Naive thymus-derived CD8-positive, alpha-beta T cell (primary cell): ENCODE measurements around the gene CASKIN2. TPM values are rescaled to one million over a fixed set of nuclear protein-coding genes. Genes with fewer than 3 reads are reported as not detected.
A peak's percentile ranks its signal among the peaks of the same experiment; 100 is the strongest.
"Not testable (repeated sequence)": the region's sequence is repeated elsewhere in the genome, so short reads cannot be mapped to it uniquely, and the experiment has no call there.

Experiments used
- ATAC-seq, 2 donors: fragments of 150-1000 bp; cut with Tn5 transposase in 1 of 2; sonication (Bioruptor Pico), chemical (Tn5 transposase) in 1 of 2; 1 replicate in 1 of 2; 2 replicates in 1 of 2; pipeline ENCODE4 v1.10.0; 2021; ENCODE audit warnings: mild to moderate bottlenecking in 2 of 2, moderate library complexity in 2 of 2
- POLR2A ChIA-PET: fragments of 350-600 bp; sonication (Branson Sonifier 250); formaldehyde crosslinking; loops from one replicate; lab custom pipeline; 2021; ENCODE audit warnings: antibody characterized with exemption; lab: Charles Lee
- DNase-seq, 10 donors: peaks; one replicate each; pipeline versions ENCODE4 v3.0.0 to v3.0.0-alpha.2; 2020 to 2022
- H3K27ac Mint-ChIP-seq, 10 donors: one replicate each; pipeline ENCODE4 v1.8.0; 2020 to 2022; ENCODE audit warnings: mild to moderate bottlenecking in 10 of 10, mixed read lengths in 10 of 10, moderate library complexity in 4 of 10, inconsistent platforms in 1 of 10
- H3K27me3 Mint-ChIP-seq, 5 donors: one replicate each; pipeline ENCODE4 v1.8.0; 2021 to 2022; ENCODE audit warnings: mixed read lengths in 5 of 5
- H3K36me3 Mint-ChIP-seq, 3 donors: one replicate each; pipeline ENCODE4 v1.8.0; 2020 to 2022; ENCODE audit warnings: mixed read lengths in 3 of 3, mild to moderate bottlenecking in 2 of 3, inconsistent platforms in 1 of 3
- H3K4me1 Mint-ChIP-seq, 4 donors: one replicate each; pipeline ENCODE4 v1.8.0; 2021 to 2022; ENCODE audit warnings: mixed read lengths in 4 of 4
- H3K4me3 Mint-ChIP-seq, 10 donors: one replicate each; pipeline ENCODE4 v1.8.0; 2020 to 2022; ENCODE audit warnings: mild to moderate bottlenecking in 10 of 10, mixed read lengths in 10 of 10, moderate library complexity in 6 of 10, inconsistent platforms in 1 of 10
- H3K9me3 Mint-ChIP-seq, 9 donors: one replicate each; pipeline ENCODE4 v1.8.0; 2020 to 2022; ENCODE audit warnings: mixed read lengths in 9 of 9, mild to moderate bottlenecking in 3 of 9, inconsistent platforms in 1 of 9, moderate library complexity in 1 of 9
- polyA plus RNA-seq, 3 donors: library from polyadenylated mRNA; unstranded; fragments of 300-500 nt; fragmentation: Illumina TruSeq; gene quantifications; one replicate each; pipeline ENCODE4 v1.2.3, GENCODE V29; 2021
- total RNA-seq, 8 experiments: library from RNA in 2 of 8; stranded (reverse) in 2 of 8; gene quantifications; one replicate each; pipeline ENCODE4 v1.2.3 and lab custom pipeline; 2021 to 2026

Gene CASKIN2
- total and polyA plus RNA-seq, 5 experiments from 2014 or later = 0.05 to 0.80 (median 0.62) TPM

DNA sequence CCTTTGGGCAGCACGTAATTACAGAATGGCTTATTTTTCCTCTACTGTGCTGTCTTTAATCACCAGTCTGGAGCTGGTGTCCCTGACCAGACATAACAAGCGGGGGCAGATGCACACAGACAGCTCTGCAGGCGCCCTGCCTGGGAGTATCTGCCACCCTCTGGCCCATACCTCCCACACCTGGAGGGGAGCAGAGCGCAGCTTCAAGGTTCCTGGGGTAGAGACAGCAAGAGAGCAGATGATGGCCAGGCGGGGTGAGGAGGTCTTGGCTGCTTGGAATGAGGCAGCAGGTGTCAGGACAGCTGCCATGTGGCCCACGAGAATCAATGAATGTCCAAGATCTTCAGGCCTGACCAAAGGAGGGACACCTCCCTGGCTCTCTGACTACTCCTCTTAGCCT, 35.1 kb downstream of the CASKIN2 start:
- POLR2A ChIA-PET = interaction anchor here (0.6 to 1.3 kb wide), 3 partner anchors 9 to 354 kb away, joined by 3 to 5 read pairs (median 4); no protein-coding TSS in a partner anchor
- no peaks in the 10 kb centered on the region for H3K9me3 Mint-ChIP-seq
- H3K4me1 Mint-ChIP-seq = peaks cover 4 to 20% (median 13%) of the 10 kb centered on the region in 4 donors
- H3K4me3 Mint-ChIP-seq = no peak overlapping the region
- H3K27ac Mint-ChIP-seq = peak overlapping the region in 4 of 10 donors; percentile 40 to 78 (median 60)
- ATAC-seq = no peak
- H3K36me3 Mint-ChIP-seq = peaks cover 0 to 25% (median 4%) of the 10 kb centered on the region in 3 donors
- H3K27me3 Mint-ChIP-seq = no peaks in the 10 kb centered on the region
- no peak for DNase-seq

DNA sequence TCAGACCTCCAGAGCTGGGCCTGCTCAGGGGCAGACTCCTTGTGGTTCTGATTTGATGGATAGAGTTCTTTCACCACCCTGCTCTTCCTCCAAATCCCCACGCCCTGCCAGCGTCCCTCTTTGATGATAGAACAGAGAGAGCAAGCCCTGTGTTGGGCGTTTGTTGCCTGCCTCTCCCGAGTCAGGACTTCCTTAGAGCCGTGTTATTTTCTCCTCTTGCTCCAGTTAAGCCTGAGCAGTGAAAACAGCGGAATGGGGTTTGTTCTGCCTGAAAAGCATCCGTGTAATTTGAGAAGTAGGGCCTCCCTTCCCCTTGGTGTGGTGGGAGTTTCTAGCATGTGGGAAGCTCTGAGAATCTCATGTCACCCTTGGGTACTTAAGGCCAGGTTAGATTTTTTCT, 36.8 kb downstream of the CASKIN2 start:
- no peak for DNase-seq
- H3K9me3 Mint-ChIP-seq = no peaks in the 10 kb centered on the region
- peaks cover 0 to 31% (median 6%) of the 10 kb centered on the region in 3 donors for H3K36me3 Mint-ChIP-seq
- POLR2A ChIA-PET = interaction anchor here (1.5 kb wide), 1 partner anchor 9 kb away, joined by 7 read pairs; no protein-coding TSS in a partner anchor
- H3K27ac Mint-ChIP-seq = no peak overlapping the region
- no peak for ATAC-seq
- peaks cover 2 to 13% (median 12%) of the 10 kb centered on the region in 4 donors for H3K4me1 Mint-ChIP-seq
- no peaks in the 10 kb centered on the region for H3K27me3 Mint-ChIP-seq
- no peak overlapping the region for H3K4me3 Mint-ChIP-seq

DNA sequence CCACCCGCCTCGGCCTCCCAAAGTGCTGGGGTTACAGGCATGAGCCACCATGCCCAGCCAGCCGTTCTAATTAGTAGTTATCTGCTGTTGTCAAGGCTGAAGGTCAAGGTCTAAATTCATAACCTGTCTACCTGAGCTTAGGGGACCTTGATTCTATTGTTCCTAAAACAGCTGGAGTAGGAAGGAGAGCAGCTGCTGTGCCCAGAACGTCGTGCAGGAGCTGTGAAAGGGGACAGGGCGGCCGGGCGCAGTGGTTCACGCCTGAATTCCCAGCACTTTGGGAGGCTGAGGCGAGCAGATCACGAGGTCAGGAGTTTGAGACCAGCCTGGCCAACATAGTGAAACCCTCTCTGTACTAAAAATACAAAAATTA, 37.9 kb downstream of the CASKIN2 start:
- not testable (repeated sequence) for H3K27ac Mint-ChIP-seq

DNA sequence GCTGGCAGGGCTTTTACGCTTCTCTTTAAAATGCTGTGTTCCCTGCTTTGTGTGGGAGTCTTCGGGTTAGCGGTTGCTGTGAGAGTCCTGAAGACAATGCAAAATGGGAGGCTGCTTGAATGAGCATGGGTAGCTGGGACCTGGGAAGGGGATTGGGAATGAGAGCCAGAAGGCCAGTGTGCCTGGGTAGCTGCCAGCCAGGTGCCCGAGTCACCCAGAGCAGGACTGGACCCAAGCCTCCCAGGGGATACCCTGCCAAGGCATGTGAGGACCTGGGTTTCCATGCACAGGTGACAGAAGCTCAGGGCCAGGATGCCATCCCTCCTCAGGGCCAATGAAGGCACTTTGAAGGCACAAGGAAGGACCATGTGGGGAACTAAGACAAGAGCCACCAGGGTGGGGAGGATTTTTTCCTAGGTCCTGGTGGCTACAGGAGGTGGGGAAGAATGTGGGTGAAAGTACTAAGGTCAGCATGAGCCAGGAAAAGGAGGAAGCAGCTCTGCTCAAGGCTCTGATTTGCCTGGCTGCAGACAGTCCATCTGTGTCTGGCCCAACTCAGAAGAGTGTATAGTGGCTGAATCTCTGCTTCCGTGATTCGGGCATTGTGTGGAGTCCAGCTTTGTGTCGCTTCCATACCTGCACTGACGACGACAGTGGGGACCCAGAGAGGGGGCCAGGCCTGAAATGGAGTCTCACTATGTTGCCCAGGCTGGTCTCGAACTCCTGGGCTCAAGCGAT, 38.4 kb downstream of the CASKIN2 start:
- no peak for ATAC-seq
- Mint-ChIP-seq H3K27ac (peak overlapping the region in 3 of 10 donors; percentile 8 to 72 (median 10)), H3K9me3 (no peaks in the 10 kb centered on the region), H3K4me3 (no peak overlapping the region), H3K36me3 (peaks cover 7 to 42% (median 13%) of the 10 kb centered on the region in 3 donors), H3K4me1 (peaks cover 2 to 12% (median 6%) of the 10 kb centered on the region in 4 donors), H3K27me3 (no peaks in the 10 kb centered on the region)
- DNase-seq = no peak
- POLR2A ChIA-PET = interaction anchor here (1.3 kb wide), 1 partner anchor 10 kb away, joined by 5 read pairs; no protein-coding TSS in a partner anchor

More for the DNA sequence above, 37.9 kb downstream of the CASKIN2 start:
- not testable (repeated sequence) for DNase-seq, H3K4me3 Mint-ChIP-seq, H3K9me3 Mint-ChIP-seq, ATAC-seq, H3K27me3 Mint-ChIP-seq
- peaks cover 5 to 36% (median 13%) of the 10 kb centered on the region in 3 donors for H3K36me3 Mint-ChIP-seq
- peaks cover 2 to 12% (median 6%) of the 10 kb centered on the region in 4 donors for H3K4me1 Mint-ChIP-seq
- POLR2A ChIA-PET = interaction anchor here (1.5 kb wide), 1 partner anchor 10 kb away, joined by 7 read pairs; no protein-coding TSS in a partner anchor

DNA sequence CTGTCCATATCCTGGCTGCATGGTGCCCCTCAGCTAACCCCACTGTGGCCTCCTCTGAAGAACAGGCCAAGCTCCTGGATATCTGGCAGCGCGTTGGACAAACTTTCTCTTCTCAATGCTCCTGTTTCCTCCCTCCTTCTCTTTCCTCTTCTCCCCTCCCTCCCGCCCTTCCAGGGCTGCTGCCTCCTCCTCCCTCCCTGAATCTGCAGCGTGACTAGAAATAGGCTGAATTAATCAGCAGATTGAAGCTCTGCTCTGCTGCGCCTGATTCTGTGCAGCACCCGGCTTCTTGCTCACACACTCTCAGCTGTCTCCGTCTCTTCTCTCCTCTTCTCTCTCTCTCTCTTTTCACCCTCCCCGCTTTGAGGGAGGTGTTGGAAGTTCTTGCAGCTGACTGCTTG, 39.1 kb downstream of the CASKIN2 start:
- no peak for ATAC-seq
- POLR2A ChIA-PET = interaction anchor here (1.1 to 1.3 kb wide), 2 partner anchors 11 to 20 kb away, joined by 4 to 5 read pairs; partner anchors contain the start of gene TMEM94
- Mint-ChIP-seq H3K9me3 (no peaks in the 10 kb centered on the region), H3K27me3 (no peaks in the 10 kb centered on the region), H3K4me3 (no peak overlapping the region), H3K27ac (peak overlapping the region in 2 of 10 donors; percentile 31 to 72), H3K36me3 (peaks cover 7 to 45% (median 13%) of the 10 kb centered on the region in 3 donors), H3K4me1 (peaks cover 2 to 12% (median 6%) of the 10 kb centered on the region in 4 donors)
- no peak for DNase-seq

DNA sequence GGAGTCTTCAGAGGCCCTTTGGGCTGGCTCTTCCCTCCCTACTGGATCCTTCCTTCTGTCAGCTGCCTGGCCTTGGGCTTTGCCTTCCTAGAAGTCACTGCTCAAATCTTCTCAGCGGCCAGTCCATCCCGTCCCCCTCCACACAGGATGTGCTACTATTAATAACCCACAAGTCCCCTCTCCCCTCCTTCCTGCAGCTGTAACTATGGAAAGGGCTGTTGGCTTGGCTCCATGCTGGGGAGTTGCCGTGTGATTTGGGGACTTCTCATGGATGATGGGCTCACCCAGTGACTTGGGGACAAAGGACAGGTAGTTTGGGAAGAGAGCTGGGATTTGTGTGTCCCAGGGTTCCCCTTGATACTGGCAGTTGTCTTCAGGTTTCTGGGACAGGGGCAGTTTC, 39.5 kb downstream of the CASKIN2 start:
- Mint-ChIP-seq H3K9me3 (no peaks in the 10 kb centered on the region), H3K4me3 (no peak overlapping the region), H3K27ac (peak overlapping the region in 1 of 10 donors; percentile 59), H3K4me1 (peaks cover 2 to 12% (median 5%) of the 10 kb centered on the region in 4 donors), H3K27me3 (no peaks in the 10 kb centered on the region), H3K36me3 (peaks cover 7 to 47% (median 13%) of the 10 kb centered on the region in 3 donors)
- DNase-seq (no peak), ATAC-seq (no peak)
- POLR2A ChIA-PET = interaction anchor here (1.1 to 1.3 kb wide), 2 partner anchors 11 to 19 kb away, joined by 4 to 5 read pairs; partner anchors contain the start of gene TMEM94

DNA sequence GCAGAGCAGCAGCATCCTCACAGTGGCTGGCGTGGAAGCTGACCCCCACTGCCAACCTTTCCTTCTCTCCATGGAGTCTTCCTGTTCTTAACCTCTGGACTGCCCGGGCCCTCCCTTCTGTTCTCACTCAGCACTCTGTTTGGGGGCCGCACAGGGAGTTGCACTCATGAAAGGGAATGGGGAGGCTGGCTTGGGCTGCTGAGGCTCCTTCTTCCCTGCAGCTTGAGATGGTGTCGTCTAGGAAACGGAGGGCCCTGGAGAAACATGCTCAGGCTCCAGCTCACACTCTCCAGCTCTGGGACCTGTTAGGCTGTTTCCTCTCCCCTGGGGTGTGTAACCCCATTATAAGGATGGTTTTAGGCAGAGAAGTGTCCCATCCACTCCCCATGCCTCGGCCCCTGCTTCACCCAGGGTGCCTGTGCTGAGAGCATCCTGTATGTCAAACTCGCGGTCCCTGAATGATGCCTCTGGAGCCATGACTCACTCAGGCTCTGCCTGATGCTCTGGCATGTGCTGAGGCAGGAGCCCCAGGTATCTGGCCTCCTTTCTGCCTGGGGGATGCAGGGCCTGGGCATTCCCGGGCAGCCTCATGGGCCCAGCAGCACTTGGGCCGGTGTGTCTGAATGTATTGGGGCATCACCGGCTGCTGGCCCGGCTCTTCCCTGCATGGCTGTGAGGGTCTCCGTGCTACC, 40.0 kb downstream of the CASKIN2 start:
- H3K27ac Mint-ChIP-seq = peak overlapping the region in 1 of 10 donors; percentile 59
- peaks cover 2 to 12% (median 5%) of the 10 kb centered on the region in 4 donors for H3K4me1 Mint-ChIP-seq
- DNase-seq (no peak), ATAC-seq (no peak)
- POLR2A ChIA-PET = interaction anchor here (0.9 to 1.1 kb wide), 3 partner anchors 19 to 90 kb away, joined by 3 to 4 read pairs (median 4); partner anchors contain the start of gene TMEM94
- H3K9me3 Mint-ChIP-seq = no peaks in the 10 kb centered on the region
- no peaks in the 10 kb centered on the region for H3K27me3 Mint-ChIP-seq
- no peak overlapping the region for H3K4me3 Mint-ChIP-seq
- H3K36me3 Mint-ChIP-seq = peaks cover 7 to 47% (median 13%) of the 10 kb centered on the region in 3 donors

DNA sequence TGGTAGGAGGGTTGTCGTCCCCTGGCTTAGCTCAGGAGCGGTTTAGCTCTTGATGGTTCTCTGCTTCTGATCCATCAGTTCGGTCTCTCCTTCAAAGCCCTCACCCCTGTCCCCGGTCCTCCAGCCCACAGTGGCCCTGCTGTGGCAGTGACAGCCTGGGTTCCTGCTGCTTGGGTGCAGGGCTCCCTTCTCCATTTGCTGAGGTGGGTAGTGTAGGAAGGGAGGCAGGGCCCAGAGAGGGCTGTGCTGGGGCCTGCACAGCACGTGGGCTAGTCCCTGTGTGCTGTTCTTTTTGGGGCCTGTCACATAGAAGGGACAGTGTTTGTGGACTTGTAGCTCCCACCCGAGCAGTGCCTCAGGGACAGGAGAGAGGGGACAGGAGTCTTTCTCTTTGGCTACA, 40.6 kb downstream of the CASKIN2 start:
- Mint-ChIP-seq H3K27me3 (no peaks in the 10 kb centered on the region), H3K9me3 (no peaks in the 10 kb centered on the region)
- POLR2A ChIA-PET = interaction anchor here (0.9 kb wide), 2 partner anchors 18 to 90 kb away, joined by 3 to 4 read pairs; partner anchors contain the start of gene TMEM94

DNA sequence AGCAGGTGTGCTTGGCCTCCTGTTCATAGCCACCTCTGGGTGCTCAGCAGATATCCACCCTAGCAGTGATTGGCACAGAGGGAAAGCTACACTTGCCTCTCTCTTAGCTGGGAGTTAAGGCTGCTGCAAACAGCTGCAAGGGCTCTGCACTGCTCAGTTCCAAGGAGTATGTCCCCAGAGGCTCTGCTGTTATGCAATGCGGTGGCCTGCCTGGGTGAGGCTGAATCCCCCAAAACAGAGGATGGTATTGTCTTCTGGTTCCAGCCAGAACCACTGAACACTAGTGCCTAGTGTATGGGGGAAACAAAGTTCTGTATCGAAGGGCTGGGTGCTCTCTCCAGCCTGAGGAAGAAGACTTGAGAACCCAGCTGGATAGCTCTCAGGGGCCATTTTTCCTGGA, 42.1 kb downstream of the CASKIN2 start:
- POLR2A ChIA-PET = no interaction called here
- Mint-ChIP-seq H3K27me3 (no peaks in the 10 kb centered on the region), H3K36me3 (peaks cover 7 to 47% (median 14%) of the 10 kb centered on the region in 3 donors), H3K4me3 (no peak overlapping the region), H3K9me3 (no peaks in the 10 kb centered on the region), H3K4me1 (peaks cover 1 to 9% (median 5%) of the 10 kb centered on the region in 4 donors), H3K27ac (peak overlapping the region in 2 of 10 donors; percentile 48 to 56)
- no peak for DNase-seq
- ATAC-seq = no peak

More for the DNA sequence above, 40.6 kb downstream of the CASKIN2 start:
- Mint-ChIP-seq H3K4me1 (peaks cover 1 to 9% (median 5%) of the 10 kb centered on the region in 4 donors), H3K36me3 (peaks cover 7 to 47% (median 13%) of the 10 kb centered on the region in 3 donors), H3K4me3 (no peak overlapping the region), H3K27ac (peak overlapping the region in 1 of 10 donors; percentile 24)
- ATAC-seq (no peak), DNase-seq (no peak)

DNA sequence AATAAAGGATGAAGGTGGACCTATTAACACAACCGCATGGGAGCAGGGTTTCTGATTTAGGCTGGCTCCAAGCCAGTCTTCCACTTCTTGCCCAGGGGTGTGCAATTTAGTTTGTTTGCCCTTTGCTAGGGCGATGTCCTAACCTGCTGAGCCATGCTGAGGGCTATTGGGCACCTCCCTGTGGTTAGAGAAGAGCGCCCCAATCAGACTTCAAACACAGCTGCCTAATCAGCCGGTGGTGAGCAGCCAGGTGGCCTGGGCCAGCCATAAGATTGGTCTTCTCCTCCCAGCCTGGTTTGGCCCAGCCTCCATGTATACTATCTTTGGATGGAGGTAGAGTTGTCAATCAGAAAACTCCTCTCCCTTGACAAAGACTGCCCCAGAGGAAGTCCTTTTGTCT, 43.2 kb downstream of the CASKIN2 start:
- Mint-ChIP-seq H3K4me1 (peaks cover 1 to 13% (median 6%) of the 10 kb centered on the region in 4 donors), H3K36me3 (peaks cover 7 to 47% (median 14%) of the 10 kb centered on the region in 3 donors), H3K27me3 (no peaks in the 10 kb centered on the region), H3K9me3 (no peaks in the 10 kb centered on the region), H3K27ac (peak overlapping the region in 2 of 10 donors; percentile 19 to 27), H3K4me3 (no peak overlapping the region)
- POLR2A ChIA-PET = no interaction called here
- DNase-seq (no peak), ATAC-seq (no peak)

DNA sequence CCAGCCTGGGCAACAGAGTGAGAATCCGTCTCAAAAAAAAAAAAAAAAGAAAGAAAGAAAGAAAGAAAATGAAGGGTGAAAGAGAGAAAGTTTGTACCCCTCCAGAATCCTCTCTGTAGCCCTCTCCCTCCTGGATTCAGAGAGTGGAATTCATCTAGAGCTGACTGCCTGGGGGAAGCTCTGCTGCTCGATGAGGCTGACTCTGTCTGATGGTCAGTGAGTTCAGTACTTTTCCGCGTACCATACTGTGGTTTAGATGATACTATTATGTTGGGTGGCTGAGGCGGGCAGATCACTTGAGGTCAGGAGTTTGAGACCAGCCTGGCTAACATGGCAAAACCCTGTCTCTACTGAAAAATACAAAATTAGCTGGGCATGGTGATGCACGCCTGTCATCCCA, 44.1 kb downstream of the CASKIN2 start:
- peak overlapping the region in 1 of 10 donors; percentile 48 for H3K27ac Mint-ChIP-seq
- no peak overlapping the region for H3K4me3 Mint-ChIP-seq
- H3K36me3 Mint-ChIP-seq = peaks cover 7 to 38% (median 10%) of the 10 kb centered on the region in 3 donors
- H3K27me3 Mint-ChIP-seq = no peaks in the 10 kb centered on the region
- DNase-seq (no peak), ATAC-seq (no peak)
- H3K9me3 Mint-ChIP-seq = no peaks in the 10 kb centered on the region
- H3K4me1 Mint-ChIP-seq = peaks cover 1 to 9% (median 4%) of the 10 kb centered on the region in 4 donors
- POLR2A ChIA-PET = interaction anchor here (0.7 kb wide), 1 partner anchor 167 kb away, joined by 6 read pairs; no protein-coding TSS in a partner anchor

DNA sequence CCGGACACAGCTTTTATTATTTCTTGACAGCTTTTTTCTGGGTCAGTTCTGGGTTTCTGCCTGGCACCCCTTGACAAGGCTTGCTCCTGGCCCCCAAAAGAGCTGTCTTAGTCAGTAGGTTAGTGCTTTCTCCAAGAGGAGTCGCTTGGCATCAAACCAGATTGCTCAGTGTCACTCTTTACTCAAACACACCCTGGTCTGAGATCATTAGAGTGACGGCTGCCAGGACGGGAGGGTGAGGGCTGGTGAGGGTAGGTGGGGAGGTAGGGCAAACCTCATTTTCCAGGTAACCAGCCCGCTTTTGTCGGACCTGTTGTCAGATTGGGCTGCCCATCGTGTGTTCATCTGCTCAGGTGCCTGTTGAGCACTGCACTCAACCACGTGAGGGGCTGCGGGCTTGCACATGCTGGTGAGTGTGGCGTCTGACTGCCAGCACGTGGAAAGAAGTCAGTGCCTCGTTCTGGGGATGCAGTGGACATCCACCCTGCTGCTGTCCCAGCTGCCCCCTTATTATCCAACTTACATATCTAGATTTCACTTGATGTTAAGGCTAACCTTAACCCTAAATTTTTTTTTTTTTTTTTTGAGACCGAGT, 46.5 kb downstream of the CASKIN2 start:
- no peaks in the 10 kb centered on the region for H3K9me3 Mint-ChIP-seq
- no peak overlapping the region for H3K4me3 Mint-ChIP-seq
- ATAC-seq (no peak), DNase-seq (no peak)
- H3K27me3 Mint-ChIP-seq = no peaks in the 10 kb centered on the region
- H3K36me3 Mint-ChIP-seq = peaks cover 7 to 28% (median 8%) of the 10 kb centered on the region in 3 donors
- peak overlapping the region in 1 of 10 donors; percentile 47 for H3K27ac Mint-ChIP-seq
- POLR2A ChIA-PET = interaction anchor here (1.4 kb wide), 1 partner anchor 12 kb away, joined by 4 read pairs; the partner anchor contains the start of gene TMEM94
- peaks cover 8 to 26% (median 10%) of the 10 kb centered on the region in 4 donors for H3K4me1 Mint-ChIP-seq
